H54 (cell line): ENCODE measurements around the gene GAPVD1.
A peak's percentile ranks its signal among the peaks of the same experiment; 100 is the strongest.

ENCODE experiments used
- DNase-seq: peaks from one replicate; pipeline ENCODE4 v3.0.0; 2011; ENCODE audit warnings: low spot score, mixed read lengths; ENCODE audit not compliant: insufficient read length
- FAIRE-seq: peaks from 3 replicates; lab custom pipeline; 2011; peaks lifted over from hg19 to GRCh38; lab: Jason Lieb, UNC
- POLR2A ChIP-seq: IDR thresholded peaks from 2 replicates; pipeline ENCODE4 v1.6.1; 2011; ENCODE audit warnings: low read depth, mild to moderate bottlenecking, low read length

The GAPVD1 gene

DNA sequence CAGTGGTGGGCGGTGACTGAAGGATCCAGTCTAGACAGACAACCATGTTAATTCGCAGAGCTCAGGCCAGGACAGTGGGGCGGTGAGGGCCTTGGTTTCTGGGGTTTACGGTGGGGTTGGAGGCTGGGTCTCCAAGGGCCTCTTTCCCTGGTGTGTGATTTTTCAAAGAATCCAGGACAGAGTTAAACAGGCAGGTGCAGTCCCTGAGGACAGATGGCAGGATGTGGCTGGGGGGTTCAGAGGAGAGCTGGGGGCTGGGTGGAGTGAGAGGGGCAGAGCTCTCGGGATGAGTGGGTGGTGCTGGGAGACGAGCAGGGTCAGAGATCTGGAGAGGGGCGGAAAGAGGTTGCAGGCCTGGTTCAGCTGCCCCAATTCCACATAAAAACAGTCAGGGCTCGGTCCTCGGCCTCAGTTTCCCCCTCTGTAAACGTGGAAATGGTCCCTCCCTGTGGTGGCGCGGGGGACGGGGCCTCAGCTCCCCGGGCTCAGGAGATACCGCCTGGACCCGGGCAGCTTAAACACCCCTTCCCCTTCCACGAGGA, 145.9 kb downstream of the GAPVD1 start:
- DNase-seq (no peak), FAIRE-seq (no peak)
- TF ChIP-seq POLR2A = no peak

- FAIRE-seq = no peak
- no peak for TF ChIP-seq POLR2A
- peak; percentile 97 for DNase-seq
These were observed 146.6 kb downstream of the GAPVD1 start for GRCh38 chr9:125407974-125408900.

- no peak for TF ChIP-seq POLR2A
- DNase-seq (no peak), FAIRE-seq (no peak)
These were observed 147.6 kb downstream of the GAPVD1 start for GRCh38 chr9:125409217-125409636.

DNA sequence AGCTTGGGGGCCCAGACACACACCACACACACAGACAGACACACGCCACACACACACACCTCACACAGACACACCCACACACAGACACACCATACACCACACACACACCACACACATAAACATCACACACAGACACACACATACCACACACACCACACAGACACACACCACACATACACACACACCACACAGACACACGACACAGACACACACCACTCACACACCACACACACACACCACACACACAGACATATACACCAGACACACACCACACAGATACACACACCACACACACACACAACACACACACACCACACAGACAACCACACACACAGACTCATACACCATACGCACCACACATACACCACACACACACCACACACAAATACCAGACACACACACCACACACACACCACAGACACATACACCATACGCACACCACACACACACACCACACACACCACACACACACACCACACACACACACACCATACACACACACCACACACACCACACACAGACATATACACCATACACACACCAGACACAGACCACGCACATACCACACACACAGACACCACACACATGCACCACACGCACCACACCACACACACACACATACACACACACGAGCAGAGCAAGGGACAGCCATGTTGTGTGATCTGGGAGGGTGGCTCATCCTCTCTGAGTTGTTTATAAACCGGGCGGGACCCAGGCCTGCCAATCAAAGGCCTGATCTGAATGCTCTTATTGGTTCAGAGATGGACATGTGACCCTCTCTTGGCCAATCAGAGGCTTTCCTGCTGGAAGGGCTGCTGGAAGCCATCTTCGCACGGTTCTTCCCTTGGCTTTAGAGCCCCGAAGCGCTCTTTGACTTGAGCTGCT, 148.3 kb downstream of the GAPVD1 start:
- FAIRE-seq = peak; percentile 62

DNA sequence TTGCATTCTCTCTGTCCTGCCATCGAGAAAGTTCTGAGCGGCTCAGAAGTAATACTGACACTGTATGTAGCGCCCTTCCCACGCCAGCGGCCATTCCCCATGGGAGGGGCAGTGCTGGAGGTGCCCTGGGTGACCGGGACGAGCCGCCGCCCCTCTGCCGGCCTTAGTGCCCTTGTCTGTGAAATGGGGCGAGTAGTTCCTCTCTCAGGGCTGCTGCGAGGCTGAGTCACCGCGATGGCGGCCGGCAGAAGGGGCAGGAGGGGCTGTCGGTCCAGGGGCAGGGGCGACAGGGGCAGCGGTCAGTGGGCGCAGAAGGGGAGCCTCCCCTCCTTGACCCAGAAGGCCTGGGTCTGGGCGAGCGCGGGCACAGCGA, 148.9 kb downstream of the GAPVD1 start:
- TF ChIP-seq POLR2A = no peak
- FAIRE-seq = no peak
- DNase-seq = no peak

More for the DNA sequence above, 148.3 kb downstream of the GAPVD1 start:
- TF ChIP-seq POLR2A = no peak
- DNase-seq = peak; percentile 86

DNA sequence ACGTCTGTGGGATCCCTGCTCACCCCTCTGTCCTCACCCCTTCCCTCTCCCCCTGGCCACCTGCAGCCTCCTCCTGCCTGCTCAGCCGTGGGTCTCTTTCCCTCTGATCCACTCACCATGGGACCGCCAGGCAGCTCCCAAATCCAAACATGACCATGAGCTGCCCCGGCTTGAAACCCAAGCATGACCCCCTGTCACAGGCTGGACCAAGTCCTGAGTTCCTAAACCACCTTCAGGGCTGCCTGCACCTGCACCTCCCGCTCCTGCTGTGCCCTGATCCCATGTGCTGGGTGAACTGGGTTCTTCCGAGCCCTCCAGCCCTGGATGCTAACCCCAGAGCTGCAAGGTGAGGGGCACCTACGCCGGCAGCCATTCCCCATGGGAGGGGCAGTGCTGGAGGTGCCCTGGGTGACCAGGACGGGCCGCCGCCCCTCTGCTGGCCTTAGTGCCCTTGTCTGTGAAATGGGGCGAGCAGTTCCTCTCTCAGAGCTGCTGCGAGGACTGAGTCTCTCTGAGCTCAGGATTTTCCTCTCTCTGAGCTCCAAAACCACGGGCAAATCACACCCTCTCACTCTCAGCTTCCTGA, 149.6 kb downstream of the GAPVD1 start:
- no peak for TF ChIP-seq POLR2A
- DNase-seq (no peak), FAIRE-seq (no peak)

DNA sequence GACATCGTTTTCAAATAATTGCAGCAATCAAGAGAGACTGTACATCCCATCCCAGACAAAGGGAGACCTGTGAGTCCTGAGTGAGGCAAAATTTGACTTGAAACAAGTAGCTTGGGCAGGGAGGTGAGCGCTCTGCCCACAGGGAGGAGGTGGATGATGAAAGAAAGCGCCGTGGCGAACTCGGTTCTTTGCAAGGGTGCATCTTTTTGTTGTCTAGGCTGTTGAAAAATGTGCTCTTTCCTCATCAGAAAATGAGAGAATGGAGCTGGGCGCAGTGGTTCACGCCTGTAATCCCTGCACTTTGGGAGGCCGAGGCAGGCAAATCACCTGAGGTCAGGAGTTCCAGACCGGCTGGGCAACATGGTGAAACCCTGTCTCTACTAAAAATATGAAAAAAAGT, 150.5 kb downstream of the GAPVD1 start:
- FAIRE-seq = no peak

GRCh38 chr9:125413579-125413978, 152.0 kb downstream of the GAPVD1 start:
- no peak for FAIRE-seq
- TF ChIP-seq POLR2A = no peak
- no peak for DNase-seq

More for the DNA sequence above, 150.5 kb downstream of the GAPVD1 start:
- DNase-seq = no peak
- no peak for TF ChIP-seq POLR2A

DNA sequence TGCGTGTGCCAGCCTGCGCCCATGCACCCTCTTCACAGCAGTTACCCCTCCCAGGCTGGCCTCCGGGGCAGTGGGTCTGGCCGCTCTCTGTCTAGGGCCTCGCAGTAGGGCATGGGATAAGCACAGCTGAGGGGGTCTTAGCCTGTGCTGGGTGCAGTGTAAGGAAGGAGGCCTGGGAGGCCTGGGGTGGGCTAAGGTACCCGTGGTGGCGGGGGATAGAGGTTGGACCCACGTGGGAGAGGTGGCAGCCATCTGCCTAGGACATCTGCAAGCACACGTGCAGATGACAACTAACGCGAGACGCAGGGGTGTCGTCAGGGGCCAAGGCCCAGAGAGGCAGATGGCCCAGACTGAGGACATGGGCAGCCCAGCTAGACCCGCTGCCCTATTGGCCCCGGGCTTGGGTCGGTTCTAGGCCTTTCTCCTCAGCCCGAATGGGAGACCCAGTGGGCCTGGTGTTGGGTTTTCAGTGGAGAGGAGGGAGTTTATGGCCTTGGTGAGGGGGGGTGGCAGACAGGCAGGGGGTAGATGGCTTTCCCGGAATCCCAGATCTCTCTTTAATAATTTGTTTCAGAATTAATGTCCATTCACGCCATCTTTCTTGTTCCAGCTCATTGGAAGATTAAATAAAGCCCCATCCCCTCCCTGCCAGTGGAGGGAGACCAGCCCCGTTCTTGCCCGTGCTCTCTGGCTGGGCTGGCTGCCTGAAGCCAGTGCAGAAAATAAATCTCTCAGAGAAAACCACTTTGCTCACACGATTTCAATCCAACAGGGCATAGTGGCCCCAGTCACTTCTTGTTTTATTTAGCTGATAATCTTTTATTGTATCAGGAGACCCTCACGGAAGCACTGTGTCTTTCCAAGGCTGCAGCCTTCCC, 154.2 kb downstream of the GAPVD1 start:
- no peak for FAIRE-seq
- no peak for DNase-seq
- no peak for TF ChIP-seq POLR2A

- no peak for TF ChIP-seq POLR2A
- DNase-seq (no peak), FAIRE-seq (no peak)
These were observed 154.9 kb downstream of the GAPVD1 start for GRCh38 chr9:125416517-125416916.
